ENCODE data around the gene FOXA2. TPM values are rescaled to one million over a fixed set of nuclear protein-coding genes. Genes with fewer than 3 reads are reported as not detected.
"Not testable (repeated sequence)": the region's sequence is repeated elsewhere in the genome, so short reads cannot be mapped to it uniquely, and the experiment has no call there.

FOXA2 gene
- polyA plus RNA-seq, 1 experiment = not detected

DNA sequence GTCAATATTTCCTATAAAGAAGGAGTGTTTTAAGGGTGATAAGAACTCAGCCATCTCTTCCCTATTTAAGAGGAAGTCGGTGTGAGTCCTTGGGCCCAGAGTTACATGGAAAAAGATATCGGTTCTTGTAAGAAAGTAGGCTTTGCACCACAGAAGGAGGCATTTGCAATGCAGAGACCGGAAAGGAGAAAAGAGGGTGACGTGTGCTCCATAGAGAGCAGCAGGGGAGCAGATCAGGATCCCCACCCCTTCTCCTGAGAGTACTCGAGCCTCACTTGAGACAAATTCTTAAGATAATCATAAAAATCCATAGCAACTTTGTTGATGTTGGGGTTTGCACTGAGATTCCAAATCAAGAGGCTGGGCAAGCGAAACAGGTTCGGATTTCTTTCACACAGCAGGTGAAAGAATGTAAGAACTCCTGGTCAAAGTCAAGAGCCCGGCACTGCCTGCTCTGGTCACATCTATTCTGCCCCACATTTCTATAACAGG, 27.8 kb downstream of the FOXA2 start:
- no peak overlapping the region for H3K4me3 ChIP-seq (ENCODE audit: low read depth, low read length)
- CTCF ChIA-PET = no interaction called here
- POLR2A ChIA-PET = no interaction called here
- no peaks in the 10 kb centered on the region for H3K36me3 ChIP-seq (ENCODE audit: control insufficient read depth, insufficient read depth, low read length)
- DNase-seq (ENCODE audit: low read depth) = no peak
- H3K27me3 ChIP-seq (ENCODE audit: control insufficient read depth, insufficient read depth, low read length) = no peaks in the 10 kb centered on the region
- TF ChIP-seq, protein P1, sequence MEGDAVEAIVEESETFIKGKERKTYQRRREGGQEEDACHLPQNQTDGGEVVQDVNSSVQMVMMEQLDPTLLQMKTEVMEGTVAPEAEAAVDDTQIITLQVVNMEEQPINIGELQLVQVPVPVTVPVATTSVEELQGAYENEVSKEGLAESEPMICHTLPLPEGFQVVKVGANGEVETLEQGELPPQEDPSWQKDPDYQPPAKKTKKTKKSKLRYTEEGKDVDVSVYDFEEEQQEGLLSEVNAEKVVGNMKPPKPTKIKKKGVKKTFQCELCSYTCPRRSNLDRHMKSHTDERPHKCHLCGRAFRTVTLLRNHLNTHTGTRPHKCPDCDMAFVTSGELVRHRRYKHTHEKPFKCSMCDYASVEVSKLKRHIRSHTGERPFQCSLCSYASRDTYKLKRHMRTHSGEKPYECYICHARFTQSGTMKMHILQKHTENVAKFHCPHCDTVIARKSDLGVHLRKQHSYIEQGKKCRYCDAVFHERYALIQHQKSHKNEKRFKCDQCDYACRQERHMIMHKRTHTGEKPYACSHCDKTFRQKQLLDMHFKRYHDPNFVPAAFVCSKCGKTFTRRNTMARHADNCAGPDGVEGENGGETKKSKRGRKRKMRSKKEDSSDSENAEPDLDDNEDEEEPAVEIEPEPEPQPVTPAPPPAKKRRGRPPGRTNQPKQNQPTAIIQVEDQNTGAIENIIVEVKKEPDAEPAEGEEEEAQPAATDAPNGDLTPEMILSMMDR (IDR thresholded peaks at IDR 0.05; ENCODE audit: insufficient read depth, low read depth, low read length) = no peak

DNA sequence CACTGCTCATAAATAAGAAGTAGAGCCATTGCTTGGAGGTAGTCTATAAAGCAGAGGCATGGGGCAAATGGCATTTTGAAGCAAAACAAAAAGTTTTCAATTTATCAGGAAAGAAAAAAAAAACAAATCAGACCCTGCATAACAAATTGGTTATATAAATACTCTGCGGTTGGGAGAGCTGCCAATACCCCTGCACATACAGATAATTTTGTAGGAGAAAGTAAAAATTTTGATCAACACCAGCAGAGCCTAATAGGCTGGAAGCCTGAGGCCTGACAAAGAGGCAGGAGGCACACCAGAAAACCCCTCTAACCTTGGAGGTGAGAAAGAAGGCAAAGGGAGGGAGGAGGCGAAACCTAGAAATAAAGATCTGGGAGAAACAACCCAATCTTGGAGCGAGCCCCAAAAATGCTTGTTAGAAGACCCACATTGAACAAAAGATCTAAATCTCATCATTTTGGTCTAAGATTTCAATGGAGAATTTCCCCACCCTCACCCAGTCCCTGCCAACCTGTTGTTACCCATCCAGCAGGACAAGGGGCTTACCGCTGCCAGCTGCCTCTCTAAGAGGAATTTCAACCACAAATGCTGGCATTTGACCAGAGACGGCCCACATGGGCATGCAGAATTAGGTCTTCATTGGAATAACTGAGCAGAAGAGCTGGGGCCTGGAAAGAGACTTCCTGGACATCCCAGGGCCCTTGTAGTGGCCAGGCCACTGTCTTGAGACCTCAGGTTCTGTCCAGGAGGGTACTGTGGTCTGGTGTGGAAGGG, 28.4 kb downstream of the FOXA2 start:
- H3K27me3 ChIP-seq (ENCODE audit: control insufficient read depth, insufficient read depth, low read length) = no peaks in the 10 kb centered on the region
- TF ChIP-seq, protein P1 (IDR thresholded peaks at IDR 0.05; ENCODE audit: insufficient read depth, low read depth, low read length) = no peak
- POLR2A ChIA-PET = no interaction called here
- DNase-seq (ENCODE audit: low read depth) = no peak
- no peak overlapping the region for H3K4me3 ChIP-seq (ENCODE audit: low read depth, low read length)
- H3K36me3 ChIP-seq (ENCODE audit: control insufficient read depth, insufficient read depth, low read length) = no peaks in the 10 kb centered on the region
- CTCF ChIA-PET = no interaction called here

DNA sequence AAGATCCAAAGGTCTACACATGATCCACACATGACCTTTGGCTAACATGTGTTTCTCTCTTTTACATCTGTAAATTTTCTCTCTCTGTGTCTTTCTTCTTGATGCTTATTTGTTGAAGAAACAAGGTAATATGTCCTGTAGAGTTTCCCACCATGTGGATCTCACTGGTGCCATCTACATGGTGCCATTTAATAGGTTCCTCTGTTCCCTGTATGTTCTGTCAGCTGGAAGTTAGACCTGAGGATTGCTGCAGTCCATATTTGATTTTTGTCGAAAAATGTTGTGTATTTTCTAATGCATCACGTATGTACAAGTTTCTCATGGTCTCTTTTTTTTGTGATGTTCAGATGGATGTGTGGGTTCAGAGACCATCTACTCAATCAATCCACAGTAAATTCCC, 30.0 kb downstream of the FOXA2 start:
- POLR2A ChIA-PET = no interaction called here

GRCh38 chr20:22550514-22550913, 33.9 kb downstream of the FOXA2 start:
- H3K36me3 ChIP-seq (ENCODE audit: control insufficient read depth, insufficient read depth, low read length); CTCF ChIA-PET; POLR2A ChIA-PET; H3K27me3 ChIP-seq (ENCODE audit: control insufficient read depth, insufficient read depth, low read length); H3K4me3 ChIP-seq (ENCODE audit: low read depth, low read length); DNase-seq (ENCODE audit: low read depth): not testable (repeated sequence)

More for the DNA sequence above, 30.0 kb downstream of the FOXA2 start:
- no peaks in the 10 kb centered on the region for H3K27me3 ChIP-seq (ENCODE audit: control insufficient read depth, insufficient read depth, low read length)
- CTCF ChIA-PET = no interaction called here
- no peak for DNase-seq (ENCODE audit: low read depth)
- H3K36me3 ChIP-seq (ENCODE audit: control insufficient read depth, insufficient read depth, low read length) = no peaks in the 10 kb centered on the region
- TF ChIP-seq, protein P1 (IDR thresholded peaks at IDR 0.05; ENCODE audit: insufficient read depth, low read depth, low read length) = no peak
- H3K4me3 ChIP-seq (ENCODE audit: low read depth, low read length) = no peak overlapping the region

DNA sequence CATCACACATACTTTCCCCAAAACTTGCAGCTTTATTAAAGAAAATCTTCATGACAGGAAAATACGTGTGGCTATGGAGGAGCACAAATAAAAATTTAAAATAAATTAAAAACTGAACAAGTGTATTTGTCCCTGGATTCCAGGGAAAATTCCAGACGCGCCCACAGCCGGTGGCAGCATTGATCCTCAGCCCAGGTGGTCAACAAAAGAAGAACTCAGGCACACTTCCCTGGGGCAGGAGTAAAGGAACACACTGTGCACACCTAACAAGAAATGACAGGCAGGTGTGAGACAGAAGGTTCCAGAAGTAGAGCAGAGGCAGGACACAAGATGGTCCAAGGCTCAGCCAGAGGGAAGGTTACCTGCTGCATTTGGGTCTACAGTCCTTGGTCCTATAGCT, 36.3 kb downstream of the FOXA2 start:
- no peaks in the 10 kb centered on the region for H3K36me3 ChIP-seq (ENCODE audit: control insufficient read depth, insufficient read depth, low read length)
- POLR2A ChIA-PET = no interaction called here
- H3K27me3 ChIP-seq (ENCODE audit: control insufficient read depth, insufficient read depth, low read length) = no peaks in the 10 kb centered on the region
- CTCF ChIA-PET = no interaction called here
- no peak for DNase-seq (ENCODE audit: low read depth)
- TF ChIP-seq, protein P1 (IDR thresholded peaks at IDR 0.05; ENCODE audit: insufficient read depth, low read depth, low read length) = no peak
- H3K4me3 ChIP-seq (ENCODE audit: low read depth, low read length) = no peak overlapping the region

DNA sequence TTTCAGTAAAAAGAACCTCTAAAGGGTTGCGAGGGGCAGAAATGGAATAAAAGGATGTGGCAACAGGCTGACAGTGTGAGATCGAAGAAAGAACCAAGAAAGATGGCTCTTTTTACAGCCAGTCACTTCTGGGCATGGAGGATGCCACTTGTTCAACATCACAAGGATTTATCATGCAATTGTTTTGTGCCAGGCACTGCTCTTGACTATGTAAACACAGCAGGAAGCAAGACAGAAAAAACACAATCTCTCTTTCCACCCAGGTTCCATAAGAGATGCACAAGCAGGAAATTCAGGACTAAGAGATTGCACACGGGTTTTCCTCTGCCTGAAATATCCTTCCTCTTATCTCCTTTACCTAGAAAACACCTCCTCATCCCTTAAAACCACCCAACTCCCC, 38.0 kb downstream of the FOXA2 start:
- no peaks in the 10 kb centered on the region for H3K27me3 ChIP-seq (ENCODE audit: control insufficient read depth, insufficient read depth, low read length)
- TF ChIP-seq, protein P1 (IDR thresholded peaks at IDR 0.05; ENCODE audit: insufficient read depth, low read depth, low read length) = no peak
- no peaks in the 10 kb centered on the region for H3K36me3 ChIP-seq (ENCODE audit: control insufficient read depth, insufficient read depth, low read length)
- POLR2A ChIA-PET = no interaction called here
- H3K4me3 ChIP-seq (ENCODE audit: low read depth, low read length) = no peak overlapping the region
- CTCF ChIA-PET = no interaction called here
- DNase-seq (ENCODE audit: low read depth) = no peak
